HG03432 (cell line): ENCODE results near the gene MAML2.

Experiments
- ATAC-seq: cut with Tn5 transposase; IDR thresholded peaks from one replicate; pipeline ENCODE4 v1.9.1; 2021; ENCODE audit warnings: mild to moderate bottlenecking, moderate library complexity; ENCODE audit not compliant: unreplicated experiment

MAML2 gene

DNA sequence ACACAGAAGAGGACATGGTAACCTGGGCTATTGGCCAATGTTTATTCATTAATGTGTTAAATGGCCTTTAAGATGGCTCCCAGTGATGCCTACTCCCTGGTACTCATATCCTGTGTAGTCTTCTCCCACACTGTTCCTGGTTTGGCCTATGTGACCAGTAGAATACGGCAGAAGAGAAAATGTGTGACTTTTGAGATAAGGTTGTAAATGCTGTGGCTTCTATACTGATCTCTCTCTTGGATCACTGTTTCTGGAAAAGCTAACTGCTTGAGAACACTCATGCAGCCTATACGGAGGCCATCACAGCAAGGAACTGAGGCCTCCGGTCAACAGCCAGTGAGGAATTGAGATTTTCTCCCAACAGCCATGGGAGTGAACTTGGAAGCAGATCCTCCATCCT lies 24.1 kb downstream of the MAML2 start:
- no peak for ATAC-seq

DNA sequence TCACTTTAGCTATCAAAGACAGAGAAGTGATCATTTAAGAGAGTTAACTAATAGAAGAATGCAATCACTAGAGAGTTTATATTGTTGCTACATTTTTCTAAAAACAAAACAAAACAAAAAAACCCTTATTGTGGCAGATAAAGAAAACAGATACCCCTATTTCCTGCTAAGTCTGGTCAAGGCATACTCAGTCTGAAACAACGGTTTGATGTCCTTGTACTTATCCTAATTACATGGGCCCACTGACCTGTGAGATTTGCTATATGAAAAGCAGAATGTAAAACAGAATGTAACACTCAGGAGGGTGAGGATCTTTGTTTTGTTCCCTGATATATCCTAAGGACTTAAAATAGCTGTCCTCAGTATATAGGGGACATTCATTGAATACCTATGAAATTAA lies 24.6 kb downstream of the MAML2 start:
- ATAC-seq = no peak

- ATAC-seq = no peak
These were observed 25.0 kb downstream of the MAML2 start for GRCh38 chr11:96317985-96318384.

GRCh38 chr11:96317571-96317970 lies 25.4 kb downstream of the MAML2 start:
- ATAC-seq = no peak

DNA sequence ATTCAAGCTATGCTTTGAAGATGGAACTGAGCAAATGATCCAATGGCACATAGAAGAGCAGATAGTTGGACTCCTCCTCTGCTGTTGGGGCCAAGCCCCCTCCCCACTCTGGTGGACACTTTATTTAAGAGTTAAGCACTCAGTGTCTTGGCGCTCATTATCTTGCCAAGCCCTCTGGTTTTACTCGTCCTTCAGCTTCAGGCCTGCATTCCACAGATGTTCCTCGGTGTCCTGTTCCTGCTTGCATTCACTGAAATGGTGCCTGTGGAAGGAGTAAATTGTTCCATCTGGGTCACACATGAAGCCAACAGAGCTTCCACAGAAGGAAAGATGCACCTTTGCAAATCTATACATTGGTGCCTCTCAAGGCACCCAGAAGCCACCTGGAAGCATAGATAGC lies 26.1 kb downstream of the MAML2 start:
- no peak for ATAC-seq

DNA sequence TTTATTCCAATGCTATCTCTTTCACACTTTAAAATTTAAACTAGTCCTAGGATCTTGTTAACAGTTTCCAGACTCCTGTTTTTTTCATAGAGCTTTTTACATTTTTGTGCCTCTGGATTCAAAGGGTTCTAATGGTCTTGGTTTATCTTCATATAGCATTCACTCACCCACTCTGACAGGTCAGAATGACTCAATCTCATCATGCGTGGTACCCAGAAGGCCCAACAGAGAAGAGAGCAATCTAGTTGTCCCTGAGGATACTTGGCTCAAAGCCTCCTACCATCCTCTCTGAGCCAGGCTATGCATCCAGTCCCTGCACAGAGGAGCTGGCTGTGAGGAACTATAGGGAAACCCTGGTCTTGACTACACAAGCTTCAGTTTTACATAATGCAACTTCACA lies 27.5 kb downstream of the MAML2 start:
- no peak for ATAC-seq

DNA sequence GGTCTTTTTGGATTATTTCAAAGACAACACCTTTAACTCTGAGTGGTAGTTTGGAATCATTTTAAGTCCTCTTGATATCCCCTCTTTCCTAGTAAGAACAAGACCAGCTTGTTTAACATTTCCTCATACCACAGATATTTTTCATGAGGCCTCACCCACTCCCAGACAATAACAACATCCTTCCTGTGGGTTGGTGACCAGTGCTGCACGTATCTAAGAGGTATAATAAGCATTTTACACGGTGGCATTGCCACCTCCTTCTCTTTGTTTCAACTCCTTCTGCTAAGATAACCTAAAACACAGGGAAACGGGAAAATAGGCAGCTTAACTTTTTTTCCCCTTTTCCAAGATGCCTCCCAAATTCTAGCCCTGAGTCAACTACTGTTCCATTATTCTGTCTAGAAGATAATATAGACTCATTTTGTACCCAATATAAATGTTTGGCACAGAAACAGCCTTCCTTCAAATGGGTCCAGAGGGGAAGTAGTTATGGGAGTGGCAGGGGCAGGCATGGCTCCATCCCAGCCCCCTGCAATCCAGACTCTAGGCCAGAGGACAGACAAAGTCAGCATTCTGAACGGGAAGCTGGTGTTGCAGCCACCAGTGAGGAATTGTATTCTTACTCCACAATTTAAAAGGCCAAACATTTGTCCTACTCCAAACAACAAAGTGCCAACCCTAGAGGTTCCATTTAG lies 28.5 kb downstream of the MAML2 start:
- ATAC-seq = no peak

- ATAC-seq = no peak
These were observed 29.8 kb downstream of the MAML2 start for GRCh38 chr11:96313163-96313562.

GRCh38 chr11:96311120-96311568 lies 31.9 kb downstream of the MAML2 start:
- ATAC-seq = no peak

GRCh38 chr11:96310236-96310635 lies 32.8 kb downstream of the MAML2 start:
- ATAC-seq = no peak

DNA sequence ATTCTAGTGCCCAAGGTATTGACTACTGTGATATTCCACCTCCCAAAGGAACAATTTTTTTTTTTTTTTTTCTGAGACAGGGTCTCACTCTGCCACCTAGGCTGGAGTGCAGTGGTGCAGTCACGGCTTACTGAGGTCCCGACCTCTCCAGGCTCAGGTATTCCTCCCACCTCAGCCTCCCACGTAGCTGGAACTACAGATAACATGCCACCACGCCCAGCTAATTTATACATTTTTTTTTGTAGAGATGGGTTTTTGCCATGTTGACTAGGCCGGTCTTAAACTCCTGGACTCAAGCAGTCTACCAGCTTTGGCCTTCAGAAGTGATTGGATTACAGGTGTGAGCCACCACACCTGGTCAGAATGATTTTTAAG lies 33.4 kb downstream of the MAML2 start:
- ATAC-seq = no peak

- ATAC-seq = no peak
These were observed 33.9 kb downstream of the MAML2 start for GRCh38 chr11:96309016-96309642.

GRCh38 chr11:96307776-96308140 lies 35.2 kb downstream of the MAML2 start:
- no peak for ATAC-seq

GRCh38 chr11:96306933-96307775 lies 35.8 kb downstream of the MAML2 start:
- ATAC-seq = no peak

DNA sequence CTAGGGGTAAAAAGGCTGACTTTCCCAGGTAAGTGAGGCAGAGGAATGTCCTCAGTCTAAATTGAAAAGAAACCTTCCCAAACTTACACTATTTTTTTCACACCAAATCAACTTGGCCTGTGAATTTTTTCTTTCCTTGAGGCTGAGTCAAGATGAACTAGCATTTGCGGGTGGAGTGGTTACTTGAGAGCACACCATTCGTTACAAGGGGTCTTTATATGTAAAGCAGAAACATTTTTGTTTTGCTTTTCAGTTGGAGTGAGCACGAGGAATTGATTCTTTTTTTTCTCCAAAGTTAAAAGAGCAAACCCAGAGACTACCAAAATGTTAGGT lies 36.4 kb downstream of the MAML2 start:
- ATAC-seq = no peak

DNA sequence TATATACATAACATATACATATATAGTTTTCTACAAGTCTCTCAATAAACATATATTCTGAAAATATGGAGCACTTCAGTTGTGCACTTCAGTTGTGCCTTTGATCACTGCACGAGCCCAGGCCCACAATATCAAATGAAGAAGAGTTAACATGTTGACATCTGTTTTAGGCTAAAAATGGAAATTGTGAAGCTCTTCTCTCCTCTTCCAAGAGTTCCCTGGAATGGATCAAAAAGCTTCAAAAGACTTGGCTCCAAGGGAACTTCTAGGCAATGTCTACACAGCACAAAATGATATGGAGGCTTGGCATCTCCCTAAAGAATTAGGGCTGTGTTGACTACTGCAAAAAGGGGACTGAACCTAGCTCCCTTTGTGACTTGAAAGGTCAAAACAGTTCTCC lies 36.9 kb downstream of the MAML2 start:
- ATAC-seq = no peak

DNA sequence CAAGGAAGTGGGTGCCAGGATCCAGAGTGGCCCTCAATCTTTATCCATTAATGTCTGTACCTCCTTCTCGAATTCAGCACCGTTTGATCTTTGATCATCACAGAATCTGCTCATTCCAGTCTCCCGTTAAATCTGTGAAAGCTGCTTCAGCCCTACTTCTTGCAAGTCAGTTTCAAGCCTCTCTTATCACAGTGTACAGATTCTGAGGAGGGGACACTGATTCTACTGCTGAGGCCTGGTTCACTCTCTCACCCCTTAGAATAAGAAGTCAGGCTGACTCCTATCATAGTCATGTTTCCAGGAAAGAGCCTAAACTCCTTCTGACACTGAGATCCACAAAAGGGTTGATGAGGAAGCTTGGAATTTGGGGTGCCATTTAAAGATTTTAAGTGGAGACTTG lies 39.0 kb downstream of the MAML2 start:
- ATAC-seq = no peak

DNA sequence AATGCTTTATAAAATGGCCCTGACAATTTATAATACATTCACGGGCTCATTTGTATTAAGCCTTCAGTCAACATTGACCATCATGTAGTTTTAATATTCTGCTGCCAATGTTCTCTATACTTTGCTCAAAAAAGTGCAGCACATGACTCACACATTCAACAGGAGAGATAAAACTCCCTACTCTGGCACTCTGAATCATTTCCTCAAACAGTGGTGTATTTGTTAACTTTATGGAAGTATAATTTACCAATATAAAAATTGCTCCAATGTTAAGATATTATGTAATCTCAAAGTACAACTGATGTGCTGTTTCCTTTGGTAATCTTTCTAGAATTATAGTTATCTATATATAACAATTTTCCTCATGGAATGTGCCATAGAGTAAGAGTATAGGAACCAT lies 39.9 kb downstream of the MAML2 start:
- ATAC-seq = no peak

DNA sequence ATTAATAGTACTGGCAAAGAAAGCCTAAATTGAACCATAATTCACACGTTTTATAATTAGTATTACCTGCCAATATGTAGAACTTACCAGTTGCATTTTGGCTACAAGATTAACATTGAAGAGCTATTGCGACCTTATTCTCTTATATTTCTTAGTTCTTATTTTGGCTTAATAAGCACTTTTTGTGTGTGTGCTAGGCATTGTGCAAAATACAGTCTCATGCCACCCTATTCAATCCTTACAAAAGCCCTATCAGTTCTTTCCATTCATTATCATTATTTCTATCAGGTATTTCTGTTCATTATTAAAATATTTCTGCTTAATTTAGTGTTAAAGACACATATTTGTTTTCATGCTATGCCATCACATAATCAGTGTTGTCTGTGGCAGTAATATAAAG lies 41.2 kb downstream of the MAML2 start:
- ATAC-seq = no peak

DNA sequence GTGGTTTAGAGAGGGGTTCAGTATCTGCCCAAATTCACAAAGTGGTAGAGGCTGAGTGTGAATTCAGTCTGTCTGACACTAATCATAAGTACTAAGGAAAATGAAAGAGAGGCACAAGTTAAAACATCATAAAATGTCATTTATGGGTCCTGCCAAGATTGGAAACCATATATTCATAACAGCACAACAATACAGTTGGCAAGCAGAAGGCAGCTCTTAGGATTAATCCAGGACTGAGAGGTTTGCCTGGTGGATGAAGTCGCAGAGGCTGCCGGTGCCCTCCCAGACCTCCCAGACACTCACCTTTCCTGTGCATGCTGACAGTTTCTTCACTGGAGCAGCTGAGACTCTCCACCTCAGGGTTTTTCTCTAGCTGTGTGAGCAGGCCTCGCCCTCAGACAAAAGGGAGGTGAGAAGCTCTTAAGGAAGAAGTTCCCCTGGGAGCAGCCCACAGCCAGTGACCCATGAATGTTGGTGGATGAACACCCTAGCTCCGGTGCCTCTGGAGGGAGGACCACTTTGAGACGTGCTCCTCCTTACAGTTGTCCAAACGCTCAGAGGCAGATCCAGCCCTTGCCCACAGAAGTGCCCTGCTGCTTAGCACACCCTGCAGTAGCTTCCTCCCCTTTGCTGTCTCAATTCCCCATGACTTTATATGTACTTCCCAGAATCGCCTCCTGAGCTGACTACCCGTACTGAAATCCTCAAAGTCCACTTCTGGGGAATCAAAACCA lies 43.7 kb downstream of the MAML2 start:
- ATAC-seq = no peak

DNA sequence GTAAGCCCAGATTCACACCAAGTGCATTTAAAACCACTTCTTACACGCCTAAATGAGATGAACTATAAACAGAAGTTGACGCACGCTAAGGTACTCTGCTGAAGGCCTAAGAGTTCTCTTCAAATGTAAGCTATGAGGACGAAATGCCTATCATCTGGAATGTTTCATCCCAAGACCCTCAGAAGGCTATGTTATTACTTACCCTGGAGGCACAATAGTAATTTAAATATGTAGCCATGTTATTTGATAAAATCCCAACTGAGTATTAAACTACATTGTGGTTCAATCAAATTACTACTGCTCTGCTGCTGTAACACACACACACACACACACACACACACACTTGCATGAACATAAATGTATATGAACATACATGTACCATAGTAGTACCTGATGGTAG lies 47.6 kb downstream of the MAML2 start:
- ATAC-seq = no peak

GRCh38 chr11:96294289-96294688 lies 48.7 kb downstream of the MAML2 start:
- ATAC-seq = no peak
